HepG2 (cell line): ENCODE measurements around the gene IRF1.

Experiments used
- CEBPZ ChIP-seq: IDR thresholded peaks from 2 replicates; pipeline ENCODE4 v1.6.1; 2012; ENCODE audit warnings: low read length, improper control_type of control experiment
- CTCF ChIP-seq: sonication (generic); formaldehyde crosslinking; IDR thresholded peaks from 2 replicates; pipeline ENCODE4 v1.5.0; 2020; ENCODE audit warnings: mild to moderate bottlenecking, missing genetic modification reagents, moderate library complexity
- JUND ChIP-seq: sonication (generic); formaldehyde crosslinking; IDR thresholded peaks from 2 replicates; pipeline ENCODE4 v1.8.0; 2022; ENCODE audit warnings: mild to moderate bottlenecking, missing genetic modification reagents
- PRPF4 ChIP-seq: fragments of 200-400 bp; formaldehyde crosslinking; IDR thresholded peaks from 2 replicates; pipeline ENCODE4 v1.6.1; 2016; ENCODE audit warnings: low read length, low read depth; ENCODE audit not compliant: poor library complexity, severe bottlenecking
- ZNF670 ChIP-seq: sonication (generic); formaldehyde crosslinking; IDR thresholded peaks from 2 replicates; pipeline ENCODE4 v1.8.0; 2022; ENCODE audit warnings: mild to moderate bottlenecking, missing genetic modification reagents, borderline replicate concordance

- TF ChIP-seq ZNF670 (CRISPR knock-in tag) = no peak
- TF ChIP-seq PRPF4 = no peak
- TF ChIP-seq CEBPZ = no peak
- TF ChIP-seq JUND (CRISPR knock-in tag) = no peak
- TF ChIP-seq CTCF = peak; percentile 85
These were observed 35.9 kb upstream of the IRF1 start for GRCh38 chr5:132526290-132526973.
